HG03280 (cell line): ENCODE results near the gene DLGAP1.

ENCODE experiments used
- ATAC-seq: cut with Tn5 transposase; IDR thresholded peaks from one replicate; pipeline ENCODE4 v1.9.1; 2021; ENCODE audit warnings: mild to moderate bottlenecking, moderate library complexity; ENCODE audit not compliant: unreplicated experiment

DLGAP1 gene

GRCh38 chr18:3466045-3466444, 989.1 kb downstream of the DLGAP1 start:
- no peak for ATAC-seq

GRCh38 chr18:3463051-3463450, 992.1 kb downstream of the DLGAP1 start:
- ATAC-seq, result no peak

GRCh38 chr18:3461704-3462103, 993.4 kb downstream of the DLGAP1 start:
- no peak for ATAC-seq

- ATAC-seq, result no peak
Measured at GRCh38 chr18:3460823-3461398, 994.2 kb downstream of the DLGAP1 start.

GRCh38 chr18:3458952-3459853, 995.9 kb downstream of the DLGAP1 start:
- ATAC-seq, result no peak

GRCh38 chr18:3458378-3458777, 996.7 kb downstream of the DLGAP1 start:
- no peak for ATAC-seq

- ATAC-seq, result no peak
Measured at GRCh38 chr18:3457261-3457724, 997.8 kb downstream of the DLGAP1 start.

- no peak for ATAC-seq
Measured at GRCh38 chr18:3456686-3457069, 998.4 kb downstream of the DLGAP1 start.

- ATAC-seq, result no peak
Measured at GRCh38 chr18:3455907-3456685, 999.0 kb downstream of the DLGAP1 start.

- ATAC-seq, result no peak
Measured at GRCh38 chr18:3455090-3455635, 999.9 kb downstream of the DLGAP1 start.

GRCh38 chr18:3454365-3455089, 1000.6 kb downstream of the DLGAP1 start:
- no peak for ATAC-seq

GRCh38 chr18:3453540-3454364, 1001.4 kb downstream of the DLGAP1 start:
- ATAC-seq, result no peak

- ATAC-seq, result no peak
Measured at GRCh38 chr18:3452750-3453539, 1002.2 kb downstream of the DLGAP1 start.

- ATAC-seq, result no peak
Measured at GRCh38 chr18:3451989-3452749, 1002.9 kb downstream of the DLGAP1 start.

GRCh38 chr18:3451183-3451988, 1003.7 kb downstream of the DLGAP1 start:
- ATAC-seq, result no peak

GRCh38 chr18:3450799-3451182, 1004.3 kb downstream of the DLGAP1 start:
- no peak for ATAC-seq

- no peak for ATAC-seq
Measured at GRCh38 chr18:3450012-3450798, 1004.9 kb downstream of the DLGAP1 start, which contains the start of gene TGIF1. Gene TGIF1 (plus strand): TSS chr18:3450172. CDS start chr18:3450490, 318 bp downstream.
